GM10248 (cell line): ENCODE measurements around the gene RASGEF1C.

Experiments
- CTCF ChIA-PET: fragments of 300-600 bp; sonication (Branson Sonifier 250); formaldehyde crosslinking; extraction: SDS; loops from one replicate; lab custom pipeline; 2021; ENCODE audit warnings: antibody characterized with exemption; lab: Yijun Ruan, JAX
- POLR2A ChIA-PET: fragments of 350-650 bp; sonication (Branson Sonifier 250); formaldehyde crosslinking; extraction: SDS; loops from one replicate; lab custom pipeline; 2020; ENCODE audit warnings: antibody characterized with exemption; lab: Yijun Ruan, JAX
- DNase-seq: peaks from one replicate; pipeline ENCODE4 v3.0.0; 2012; ENCODE audit errors: extremely low spot score
- CTCF ChIP-seq: IDR thresholded peaks from 2 replicates; pipeline ENCODE4 v1.5.1; 2012; ENCODE audit warnings: mild to moderate bottlenecking, low read depth; ENCODE audit errors: extremely low read depth, missing control alignments, control extremely low read depth

Gene RASGEF1C

GRCh38 chr5:180060192-180060591, 148.8 kb downstream of the RASGEF1C start:
- CTCF ChIA-PET: interaction anchor here (0.7 to 1.2 kb wide), 2 partner anchors 11 to 18 kb away, joined by 3 read pairs; no protein-coding TSS in a partner anchor

GRCh38 chr5:180059326-180059725, 149.7 kb downstream of the RASGEF1C start:
- no peak for DNase-seq
- TF ChIP-seq CTCF: no peak
- ChIA-PET POLR2A (no interaction called here), CTCF (interaction anchor here (1.2 kb wide), 1 partner anchor 17 kb away, joined by 3 read pairs; no protein-coding TSS in a partner anchor)

More at GRCh38 chr5:180060192-180060591, 148.8 kb downstream of the RASGEF1C start:
- DNase-seq: no peak
- POLR2A ChIA-PET: no interaction called here
- TF ChIP-seq CTCF: no peak

- TF ChIP-seq CTCF: no peak
- ChIA-PET CTCF (no interaction called here), POLR2A (no interaction called here)
These were observed 152.9 kb downstream of the RASGEF1C start for GRCh38 chr5:180056153-180056552.

GRCh38 chr5:180054226-180054625, 154.8 kb downstream of the RASGEF1C start:
- DNase-seq: no peak
- ChIA-PET CTCF (interaction anchor here (1.2 kb wide), 1 partner anchor 9 kb away, joined by 7 read pairs; no protein-coding TSS in a partner anchor), POLR2A (no interaction called here)
- TF ChIP-seq CTCF: no peak

More at GRCh38 chr5:180056153-180056552, 152.9 kb downstream of the RASGEF1C start:
- DNase-seq: no peak

GRCh38 chr5:180053061-180053602, 155.9 kb downstream of the RASGEF1C start:
- ChIA-PET POLR2A (no interaction called here), CTCF (interaction anchor here (1.2 kb wide), 1 partner anchor 10 kb away, joined by 7 read pairs; no protein-coding TSS in a partner anchor)
- no peak for DNase-seq
- no peak for TF ChIP-seq CTCF

GRCh38 chr5:180052211-180052818, 156.7 kb downstream of the RASGEF1C start:
- ChIA-PET CTCF (no interaction called here), POLR2A (no interaction called here)
- DNase-seq: no peak
- TF ChIP-seq CTCF: no peak
